IMR-90 (cell line): Measurements from ENCODE around the gene ROBO1. TPM values are rescaled to one million over a fixed set of nuclear protein-coding genes. Genes with fewer than 3 reads are reported as not detected.

Experiments used
- ATAC-seq: fragments of 200-7000 bp; cut with Tn5 transposase; 2 replicates; pipeline ENCODE4 v1.9.1; 2020; ENCODE audit warnings: low read depth, mild to moderate bottlenecking, moderate library complexity
- BruUV-seq: library from RNA; stranded (reverse); fragments of 400-500 nt; replicated peaks from 2 replicates; lab custom pipeline; 2021; lab: Mats Ljungman, UMichigan
- CTCF ChIA-PET: fragments of 300-600 bp; formaldehyde crosslinking; extraction: SDS; loops from one replicate; lab custom pipeline; 2021; ENCODE audit warnings: antibody characterized with exemption; lab: Yijun Ruan, JAX
- POLR2A ChIA-PET: fragments of 300-600 bp; sonication (Branson Sonifier 250); formaldehyde crosslinking; loops from one replicate; lab custom pipeline; 2022; ENCODE audit warnings: antibody characterized with exemption; ENCODE audit not compliant: unreplicated experiment; lab: Charles Lee
- DNase-seq: peaks from one replicate; pipeline ENCODE4 v3.0.0; 2013
- H2AFZ ChIP-seq: replicated peaks from 2 replicates; pipeline ENCODE3; 2013; ENCODE audit warnings: low read length, mild to moderate bottlenecking; ENCODE audit not compliant: poor library complexity
- H2AK5ac ChIP-seq: 2 replicates; pipeline ENCODE4 v1.6.1; 2013; ENCODE audit warnings: low read depth, low read length, inconsistent platforms
- H2AK9ac ChIP-seq: replicated peaks from 2 replicates; pipeline ENCODE3; 2013; ENCODE audit warnings: mild to moderate bottlenecking, low read depth, low read length, moderate library complexity; ENCODE audit not compliant: poor library complexity
- H2BK120ac ChIP-seq: 2 replicates; pipeline ENCODE4 v1.6.1; 2013; ENCODE audit warnings: low read depth, low read length, inconsistent platforms
- H2BK15ac ChIP-seq: 3 replicates; pipeline ENCODE4 v1.6.1; 2013; ENCODE audit warnings: low read depth, low read length, inconsistent platforms
- H2BK20ac ChIP-seq: 2 replicates; pipeline ENCODE4 v1.6.1; 2013; ENCODE audit warnings: low read depth, mild to moderate bottlenecking, inconsistent platforms, low read length, moderate library complexity
- H2BK5ac ChIP-seq: 2 replicates; pipeline ENCODE4 v1.6.1; 2013; ENCODE audit warnings: mild to moderate bottlenecking, low read depth, low read length, inconsistent platforms; ENCODE audit not compliant: poor library complexity, severe bottlenecking
- H3K14ac ChIP-seq: replicated peaks from 2 replicates; pipeline ENCODE4 v1.6.1; 2013; ENCODE audit warnings: low read depth, low read length, inconsistent platforms
- H3K18ac ChIP-seq: 2 replicates; pipeline ENCODE4 v1.6.1; 2013; ENCODE audit warnings: low read depth, low read length, control low read depth
- H3K23ac ChIP-seq: 2 replicates; pipeline ENCODE4 v1.6.1; 2013; ENCODE audit warnings: low read depth, low read length, inconsistent platforms
- H3K27ac ChIP-seq: 2 replicates; pipeline ENCODE4 v1.5.1; 2013; ENCODE audit warnings: mild to moderate bottlenecking, control low read depth, low read length; ENCODE audit not compliant: insufficient read depth
- H3K27me3 ChIP-seq: 2 replicates; pipeline ENCODE4 v1.6.1; 2013; ENCODE audit warnings: low read length; ENCODE audit not compliant: control insufficient read depth, insufficient read depth
- H3K36me3 ChIP-seq: 2 replicates; pipeline ENCODE4 v1.6.1; 2013; ENCODE audit warnings: low read length, mixed read lengths; ENCODE audit not compliant: control insufficient read depth, insufficient read depth
- H3K4ac ChIP-seq: 2 replicates; pipeline ENCODE4 v1.6.1; 2013; ENCODE audit warnings: low read depth, low read length, inconsistent platforms
- H3K4me1 ChIP-seq: 2 replicates; pipeline ENCODE4 v1.6.1; 2013; ENCODE audit warnings: low read length, mixed read lengths; ENCODE audit not compliant: control insufficient read depth, insufficient read depth
- H3K4me2 ChIP-seq: 2 replicates; pipeline ENCODE4 v1.6.1; 2013; ENCODE audit warnings: low read depth, mild to moderate bottlenecking, control low read depth, low read length, moderate library complexity
- H3K4me3 ChIP-seq: 2 replicates; pipeline ENCODE4 v1.5.1; 2013; ENCODE audit warnings: low read depth, mild to moderate bottlenecking, control low read depth, low read length, moderate library complexity; ENCODE audit not compliant: insufficient read depth
- H3K56ac ChIP-seq: 2 replicates; pipeline ENCODE4 v1.6.1; 2013; ENCODE audit warnings: low read length, inconsistent platforms; ENCODE audit not compliant: insufficient read depth; ENCODE audit errors: extremely low read depth
- H3K79me1 ChIP-seq, 2 experiments: 2 replicates each; pipeline ENCODE4 v1.6.1; 2013; ENCODE audit warnings: low read length in 2 of 2, inconsistent platforms in 1 of 2, low read depth in 1 of 2
- H3K9ac ChIP-seq: 2 replicates; pipeline ENCODE4 v1.6.1; 2013; ENCODE audit warnings: low read depth, low read length, control low read depth
- H3K9me1 ChIP-seq: 2 replicates; pipeline ENCODE4 v1.6.1; 2013; ENCODE audit warnings: low read length, inconsistent platforms; ENCODE audit not compliant: insufficient read depth
- H3K9me3 ChIP-seq: 2 replicates; pipeline ENCODE4 v1.6.1; 2013; ENCODE audit warnings: low read length; ENCODE audit not compliant: control insufficient read depth, insufficient read depth
- H4K20me1 ChIP-seq: 2 replicates; pipeline ENCODE4 v1.6.1; 2013; ENCODE audit warnings: low read length, inconsistent platforms; ENCODE audit not compliant: insufficient read depth
- H4K5ac ChIP-seq: 2 replicates; pipeline ENCODE4 v1.6.1; 2013; ENCODE audit warnings: mild to moderate bottlenecking, low read depth, low read length, control low read depth
- H4K8ac ChIP-seq, 2 experiments: 2 replicates each; pipeline ENCODE4 v1.6.1; 2013; ENCODE audit warnings: low read depth in 2 of 2, low read length in 2 of 2, control low read depth in 1 of 2, inconsistent platforms in 1 of 2
- H4K91ac ChIP-seq: 2 replicates; pipeline ENCODE4 v1.6.1; 2013; ENCODE audit warnings: low read depth, low read length, inconsistent platforms; ENCODE audit not compliant: insufficient read depth
- BHLHE40 ChIP-seq: fragments of 150-350 bp; IDR thresholded peaks from 2 replicates; pipeline ENCODE4 v1.6.1; 2016; ENCODE audit warnings: mild to moderate bottlenecking, low read depth, low read length
- CHD1 ChIP-seq: IDR thresholded peaks from 2 replicates; pipeline ENCODE4 v1.6.1; 2012; ENCODE audit warnings: low read depth, low read length, improper control_type of control experiment
- MAFK ChIP-seq: IDR thresholded peaks from 2 replicates; pipeline ENCODE4 v1.6.1; 2012; ENCODE audit warnings: low read depth, low read length, improper control_type of control experiment
- MAZ ChIP-seq: IDR thresholded peaks from 2 replicates; pipeline ENCODE4 v1.6.1; 2012; ENCODE audit warnings: low read depth, mild to moderate bottlenecking, low read length, improper control_type of control experiment, moderate library complexity, borderline replicate concordance
- NFE2L2 ChIP-seq: fragments of 150-350 bp; IDR thresholded peaks from 2 replicates; pipeline ENCODE4 v1.6.1; 2016; ENCODE audit warnings: low read depth, mild to moderate bottlenecking, low read length
- RFX5 ChIP-seq: IDR thresholded peaks from 2 replicates; pipeline ENCODE4 v1.8.0; 2012; ENCODE audit warnings: low read depth, mild to moderate bottlenecking, low read length, moderate library complexity
- SMC3 ChIP-seq: fragments of 150-350 bp; IDR thresholded peaks from 2 replicates; pipeline ENCODE4 v1.6.1; 2016; ENCODE audit warnings: low read depth, mild to moderate bottlenecking, antibody characterized with exemption, low read length, moderate library complexity
- WGBS, 2 experiments: methylation state at CpG; one replicate each; pipeline versions ENCODE4 v1.1.5 to v1.1.7; 2013; ENCODE audit warnings: missing lambda C conversion rate in 2 of 2; ENCODE audit not compliant: insufficient read length in 1 of 2; ENCODE audit errors: extremely low coverage in 2 of 2; 5-methylcytosine and 5-hydroxymethylcytosine counted together
- dilution Hi-C: fragments of 300-500 bp; cut with HindIII; formaldehyde crosslinking; loops from one replicate; pipeline ENCODE4 v1.14.3; 2018; ENCODE audit warnings: low sequenced_read_pairs; ENCODE audit not compliant: unreplicated experiment
- in situ Hi-C: fragments of 300-500 bp; cut with MboI; formaldehyde crosslinking; loops from 3 replicates; pipeline ENCODE4 v1.14.3; 2019; ENCODE audit warnings: low sequenced_read_pairs, inconsistent platforms, mixed read lengths
- intact Hi-C: fragments of 100-400 bp; cut with micrococcal nuclease; formaldehyde crosslinking; loops from 2 replicates; pipeline ENCODE4 v1.10.0; 2022
- polyA plus RNA-seq, 3 experiments: library from polyadenylated mRNA; depleted of rRNA; stranded (reverse); fragments of >200 nt; gene quantifications; 2 replicates each; pipeline ENCODE4 v1.2.3, GENCODE V29; 2012; ENCODE audit warnings: low replicate concordance in 1 of 3
- total RNA-seq: library from RNA; depleted of rRNA; stranded (reverse); fragments of >200 nt; gene quantifications from 2 replicates; pipeline ENCODE4 v1.2.3, GENCODE V29; 2012
- TF ChIP-seq, protein P1 (sequence below): conservative IDR thresholded peaks from 2 replicates; pipeline ENCODE4 v1.5.1; 2012; ENCODE audit warnings: mild to moderate bottlenecking, low read depth, low read length, improper control_type of control experiment
- TF ChIP-seq, protein P2 (sequence below): fragments of 150-350 bp; IDR thresholded peaks from 2 replicates; pipeline ENCODE4 v1.6.1; 2017; ENCODE audit warnings: mild to moderate bottlenecking, antibody characterized with exemption, low read length, low read depth

The ROBO1 gene
- total and polyA plus RNA-seq, 2 of the 4 experiments (the other 2 are of a cell fraction) = 24.1 to 53.9 TPM

DNA sequence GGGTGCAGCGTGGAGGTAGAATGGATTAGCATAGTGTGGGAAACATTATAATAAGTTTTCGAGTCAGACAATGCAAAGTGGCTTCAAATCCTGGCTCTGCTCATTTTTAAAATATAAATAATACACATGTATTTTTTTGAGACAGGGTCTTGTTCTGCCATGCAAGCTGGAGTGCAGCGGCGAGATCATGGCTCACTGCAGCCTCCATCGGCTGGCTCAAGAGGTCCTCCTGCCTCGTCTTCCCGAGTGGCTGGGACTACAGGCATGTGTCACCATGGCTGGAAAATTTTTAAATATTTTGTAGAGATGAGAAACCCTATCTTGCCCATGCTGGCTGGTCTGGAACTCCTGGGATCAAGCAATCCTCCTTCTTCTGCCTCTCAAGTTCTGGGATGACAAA is 194.9 kb downstream of the ROBO1 start:
- no peak for DNase-seq
- in situ Hi-C loops = no loop called here

More for the DNA sequence above, 194.9 kb downstream of the ROBO1 start:
- TF ChIP-seq NFE2L2 (no peak), CHD1 (no peak), MAFK (no peak), BHLHE40 (no peak), SMC3 (no peak), RFX5 (no peak), MAZ (no peak)
- TF ChIP-seq, protein P1, sequence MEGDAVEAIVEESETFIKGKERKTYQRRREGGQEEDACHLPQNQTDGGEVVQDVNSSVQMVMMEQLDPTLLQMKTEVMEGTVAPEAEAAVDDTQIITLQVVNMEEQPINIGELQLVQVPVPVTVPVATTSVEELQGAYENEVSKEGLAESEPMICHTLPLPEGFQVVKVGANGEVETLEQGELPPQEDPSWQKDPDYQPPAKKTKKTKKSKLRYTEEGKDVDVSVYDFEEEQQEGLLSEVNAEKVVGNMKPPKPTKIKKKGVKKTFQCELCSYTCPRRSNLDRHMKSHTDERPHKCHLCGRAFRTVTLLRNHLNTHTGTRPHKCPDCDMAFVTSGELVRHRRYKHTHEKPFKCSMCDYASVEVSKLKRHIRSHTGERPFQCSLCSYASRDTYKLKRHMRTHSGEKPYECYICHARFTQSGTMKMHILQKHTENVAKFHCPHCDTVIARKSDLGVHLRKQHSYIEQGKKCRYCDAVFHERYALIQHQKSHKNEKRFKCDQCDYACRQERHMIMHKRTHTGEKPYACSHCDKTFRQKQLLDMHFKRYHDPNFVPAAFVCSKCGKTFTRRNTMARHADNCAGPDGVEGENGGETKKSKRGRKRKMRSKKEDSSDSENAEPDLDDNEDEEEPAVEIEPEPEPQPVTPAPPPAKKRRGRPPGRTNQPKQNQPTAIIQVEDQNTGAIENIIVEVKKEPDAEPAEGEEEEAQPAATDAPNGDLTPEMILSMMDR = no peak
- TF ChIP-seq, protein P2, sequence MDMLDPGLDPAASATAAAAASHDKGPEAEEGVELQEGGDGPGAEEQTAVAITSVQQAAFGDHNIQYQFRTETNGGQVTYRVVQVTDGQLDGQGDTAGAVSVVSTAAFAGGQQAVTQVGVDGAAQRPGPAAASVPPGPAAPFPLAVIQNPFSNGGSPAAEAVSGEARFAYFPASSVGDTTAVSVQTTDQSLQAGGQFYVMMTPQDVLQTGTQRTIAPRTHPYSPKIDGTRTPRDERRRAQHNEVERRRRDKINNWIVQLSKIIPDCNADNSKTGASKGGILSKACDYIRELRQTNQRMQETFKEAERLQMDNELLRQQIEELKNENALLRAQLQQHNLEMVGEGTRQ = no peak
- H2BK15ac ChIP-seq = no peak overlapping the region
- H2AK9ac ChIP-seq = no peak overlapping the region
- H3K9ac ChIP-seq = no peak overlapping the region
- no peaks in the 10 kb centered on the region for H3K9me3 ChIP-seq
- no TSS peak for BruUV-seq
- no peaks in the 10 kb centered on the region for H4K20me1 ChIP-seq
- no peak overlapping the region for H2BK5ac ChIP-seq
- no peak overlapping the region for H3K14ac ChIP-seq
- no CpG with 5 or more reads among the region's 7 CpGs for WGBS, 2 experiments
- H3K27me3 ChIP-seq = no peaks in the 10 kb centered on the region
- no peaks in the 10 kb centered on the region for H3K36me3 ChIP-seq
- intact Hi-C loops = no loop called here
- no peaks in the 10 kb centered on the region for H3K4me1 ChIP-seq
- no peak overlapping the region for H4K8ac ChIP-seq
- H2BK120ac ChIP-seq = no peak overlapping the region
- no peak overlapping the region for H3K18ac ChIP-seq
- H4K5ac ChIP-seq = no peak overlapping the region
- H2AK5ac ChIP-seq = no peak overlapping the region
- no peak overlapping the region for H2BK20ac ChIP-seq
- no peak overlapping the region for H4K91ac ChIP-seq
- ChIA-PET POLR2A (no interaction called here), CTCF (no interaction called here)
- H3K23ac ChIP-seq = no peak overlapping the region
- no peak overlapping the region for H3K4me3 ChIP-seq
- H3K4ac ChIP-seq = no peak overlapping the region
- no peak overlapping the region for H2AFZ ChIP-seq
- H3K4me2 ChIP-seq = no peak overlapping the region
- dilution Hi-C loops = no loop called here
- H3K27ac ChIP-seq = no peak overlapping the region
- ATAC-seq = no peak
- H3K79me1 ChIP-seq = no peaks in the 10 kb centered on the region
- no peak overlapping the region for H3K56ac ChIP-seq
- H3K9me1 ChIP-seq = no peaks in the 10 kb centered on the region
